Activated B cell treated with CpG ODN at 0.5 μM for 24 hours (primary cell): Measurements from ENCODE around the gene LTN1. TPM values are rescaled to one million over a fixed set of nuclear protein-coding genes. Genes with fewer than 3 reads are reported as not detected.

Experiments
- ATAC-seq: fragments of 200-7000 bp; cut with Tn5 transposase; one replicate; pipeline ENCODE4 v1.10.0; 2021; ENCODE audit warnings: low read depth, mild to moderate bottlenecking, moderate library complexity
- CTCF ChIA-PET: fragments of 350-600 bp; sonication (Branson Sonifier 250); formaldehyde crosslinking; loops from one replicate; lab custom pipeline; 2021; ENCODE audit warnings: antibody characterized with exemption; lab: Charles Lee
- POLR2A ChIA-PET: fragments of 350-600 bp; sonication (Branson Sonifier 250); formaldehyde crosslinking; loops from one replicate; lab custom pipeline; 2021; ENCODE audit warnings: antibody characterized with exemption; lab: Charles Lee
- DNase-seq: peaks from one replicate; pipeline ENCODE4 v3.0.0; 2022
- H3K27ac Mint-ChIP-seq: one replicate; pipeline ENCODE4 v1.8.0; 2020; ENCODE audit warnings: mixed read lengths
- H3K27me3 Mint-ChIP-seq: one replicate; pipeline ENCODE4 v1.8.0; 2021; ENCODE audit warnings: mixed read lengths
- H3K36me3 Mint-ChIP-seq: one replicate; pipeline ENCODE4 v1.8.0; 2021; ENCODE audit warnings: low read depth, mixed read lengths
- H3K4me1 Mint-ChIP-seq: one replicate; pipeline ENCODE4 v1.8.0; 2021; ENCODE audit warnings: mixed read lengths
- H3K4me3 Mint-ChIP-seq: one replicate; pipeline ENCODE4 v1.8.0; 2020; ENCODE audit warnings: mild to moderate bottlenecking, mixed read lengths
- H3K9me3 Mint-ChIP-seq: one replicate; pipeline ENCODE4 v1.8.0; 2020; ENCODE audit warnings: mixed read lengths
- CTCF ChIP-seq: fragments of 200-600 bp; IDR thresholded peaks from one replicate; pipeline ENCODE4 v1.8.0; 2022; ENCODE audit warnings: antibody characterized with exemption, mild to moderate bottlenecking
- intact Hi-C: fragments of 100-400 bp; cut with micrococcal nuclease; formaldehyde crosslinking; loops from one replicate; pipeline ENCODE4 v1.15.1; 2024
- total RNA-seq: library from RNA; stranded (reverse); gene quantifications from 2 replicates; pipeline ENCODE4 v1.2.3, GENCODE V29; 2022

The LTN1 gene
- total RNA-seq, 1 donor from 2014 or later = 25.8 TPM

DNA sequence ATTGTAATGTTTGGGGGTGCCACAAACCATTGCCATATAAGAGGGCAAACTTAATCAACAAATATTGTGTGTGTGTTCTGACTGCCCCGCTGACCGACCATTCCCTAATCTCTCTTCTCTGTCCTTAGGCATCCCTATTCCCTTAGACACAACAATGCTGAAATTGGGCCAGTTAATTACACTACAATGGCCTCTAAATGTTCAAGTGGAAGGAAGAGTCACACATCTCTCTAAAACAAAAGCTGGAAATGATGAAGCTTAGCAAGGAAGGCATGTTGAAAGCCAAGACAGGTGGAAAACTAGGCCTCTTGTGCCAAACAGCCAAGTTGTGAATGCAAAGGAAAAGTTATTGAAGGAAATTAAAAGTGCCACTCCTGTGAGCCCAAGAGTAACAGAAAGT lies 30.2 kb downstream of the LTN1 start:
- no peaks in the 10 kb centered on the region for H3K4me1 Mint-ChIP-seq
- no peaks in the 10 kb centered on the region for H3K27me3 Mint-ChIP-seq
- H3K27ac Mint-ChIP-seq = no peak overlapping the region
- DNase-seq (no peak), ATAC-seq (no peak)
- no peaks in the 10 kb centered on the region for H3K9me3 Mint-ChIP-seq
- intact Hi-C loops = no loop called here
- peaks cover 73% of the 10 kb centered on the region for H3K36me3 Mint-ChIP-seq
- no peak for TF ChIP-seq CTCF
- POLR2A ChIA-PET = no interaction called here
- CTCF ChIA-PET = no interaction called here
- H3K4me3 Mint-ChIP-seq = no peak overlapping the region

GRCh38 chr21:28961927-28962326 lies 30.8 kb downstream of the LTN1 start:
- H3K36me3 Mint-ChIP-seq = peaks cover 72% of the 10 kb centered on the region
- H3K9me3 Mint-ChIP-seq = no peaks in the 10 kb centered on the region
- H3K4me3 Mint-ChIP-seq = no peak overlapping the region
- TF ChIP-seq CTCF = no peak
- POLR2A ChIA-PET = no interaction called here
- CTCF ChIA-PET = no interaction called here
- no peaks in the 10 kb centered on the region for H3K4me1 Mint-ChIP-seq
- no peak for ATAC-seq
- H3K27me3 Mint-ChIP-seq = no peaks in the 10 kb centered on the region
- intact Hi-C loops = no loop called here
- DNase-seq = no peak
- no peak overlapping the region for H3K27ac Mint-ChIP-seq

GRCh38 chr21:28960245-28960644 lies 32.4 kb downstream of the LTN1 start:
- POLR2A ChIA-PET = no interaction called here
- H3K9me3 Mint-ChIP-seq = no peaks in the 10 kb centered on the region
- H3K4me3 Mint-ChIP-seq = no peak overlapping the region
- CTCF ChIA-PET = no interaction called here
- no peak for TF ChIP-seq CTCF
- DNase-seq (no peak), ATAC-seq (no peak)
- H3K36me3 Mint-ChIP-seq = peaks cover 72% of the 10 kb centered on the region
- H3K27me3 Mint-ChIP-seq = no peaks in the 10 kb centered on the region
- no peak overlapping the region for H3K27ac Mint-ChIP-seq
- intact Hi-C loops = no loop called here
- H3K4me1 Mint-ChIP-seq = no peaks in the 10 kb centered on the region

GRCh38 chr21:28959367-28960099 lies 33.1 kb downstream of the LTN1 start:
- Mint-ChIP-seq H3K4me1 (no peaks in the 10 kb centered on the region), H3K4me3 (no peak overlapping the region), H3K27me3 (no peaks in the 10 kb centered on the region), H3K9me3 (no peaks in the 10 kb centered on the region), H3K27ac (no peak overlapping the region), H3K36me3 (peaks cover 78% of the 10 kb centered on the region)
- ATAC-seq (no peak), DNase-seq (no peak)
- ChIA-PET POLR2A (no interaction called here), CTCF (no interaction called here)
- TF ChIP-seq CTCF = no peak
- intact Hi-C loops = no loop called here

DNA sequence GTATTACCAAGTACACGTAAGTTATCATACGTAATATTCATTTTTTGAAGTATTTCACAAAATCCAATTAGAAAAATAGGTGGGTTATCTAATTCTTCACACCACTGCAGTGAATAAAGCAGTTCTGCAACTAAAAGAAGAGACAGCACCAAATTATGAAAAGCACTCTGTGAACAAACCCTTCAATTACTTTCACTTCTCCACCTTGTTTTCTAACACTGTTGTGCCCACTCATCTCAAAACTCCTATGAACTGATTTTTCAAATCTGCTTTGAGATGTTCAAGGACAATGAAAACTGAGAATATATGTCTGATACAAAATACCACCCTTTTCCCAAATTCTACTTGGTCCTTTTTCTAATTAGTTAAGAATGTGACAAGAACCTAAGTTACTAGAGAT lies 39.4 kb downstream of the LTN1 start:
- no peaks in the 10 kb centered on the region for H3K9me3 Mint-ChIP-seq
- POLR2A ChIA-PET = interaction anchor here (1.0 kb wide), 1 partner anchor 71 kb away, joined by 3 read pairs; the partner anchor contains the start of gene USP16
- no peak overlapping the region for H3K4me3 Mint-ChIP-seq
- intact Hi-C loops = no loop called here
- ATAC-seq (no peak), DNase-seq (no peak)
- H3K36me3 Mint-ChIP-seq = peaks cover 76% of the 10 kb centered on the region
- H3K27ac Mint-ChIP-seq = no peak overlapping the region
- H3K27me3 Mint-ChIP-seq = no peaks in the 10 kb centered on the region
- CTCF ChIA-PET = no interaction called here
- peaks cover 2% of the 10 kb centered on the region for H3K4me1 Mint-ChIP-seq
- no peak for TF ChIP-seq CTCF
